Skin epidermis (tissue), 12 donors: ENCODE data around the gene SLC31A2.
A peak's percentile ranks its signal among the peaks of the same experiment; 100 is the strongest.

Experiments used
- H3K27ac ChIP-seq, 21 experiments: fragments of 200-600 bp; sonication (generic) in 11 of 21; one replicate each; pipeline ENCODE4 v1.5.0; 2020; ENCODE audit warnings: mild to moderate bottlenecking in 3 of 21, inconsistent platforms in 2 of 21, moderate library complexity in 2 of 21
- H3K4me3 ChIP-seq, 7 experiments: fragments of 200-600 bp; sonication (generic) in 2 of 7; one replicate each; pipeline ENCODE4 v1.5.0; 2020; ENCODE audit warnings: inconsistent platforms in 2 of 7, mild to moderate bottlenecking in 2 of 7, moderate library complexity in 1 of 7

SLC31A2 gene

GRCh38 chr9:113181165-113181564 lies 30.4 kb downstream of the SLC31A2 start:
- Histone ChIP-seq H3K4me3 (no peak overlapping the region), H3K27ac (no peak overlapping the region)

GRCh38 chr9:113183956-113184488 lies 33.2 kb downstream of the SLC31A2 start:
- Histone ChIP-seq H3K4me3 (no peak overlapping the region), H3K27ac (peak overlapping the region in 1 of 21 experiments; percentile 83)

GRCh38 chr9:113184539-113184938 lies 33.7 kb downstream of the SLC31A2 start:
- Histone ChIP-seq H3K4me3 (no peak overlapping the region), H3K27ac (peak overlapping the region in 6 of 21 experiments; percentile 16 to 83 (median 40))

GRCh38 chr9:113185271-113185670 lies 34.5 kb downstream of the SLC31A2 start:
- Histone ChIP-seq H3K27ac (peak overlapping the region in 5 of 21 experiments; percentile 16 to 83 (median 44)), H3K4me3 (no peak overlapping the region)

- Histone ChIP-seq H3K27ac (peak overlapping the region in 9 of 21 experiments; percentile 16 to 84 (median 74)), H3K4me3 (no peak overlapping the region)
Measured at GRCh38 chr9:113186137-113186755, 35.4 kb downstream of the SLC31A2 start.

- peak overlapping the region in 1 of 7 experiments; percentile 3 for H3K4me3 ChIP-seq
- H3K27ac ChIP-seq = peak overlapping the region in 18 of 21 experiments; percentile 12 to 84 (median 70)
Measured at GRCh38 chr9:113187929-113188595, 37.3 kb downstream of the SLC31A2 start.

GRCh38 chr9:113192455-113192854 lies 41.6 kb downstream of the SLC31A2 start:
- no peak overlapping the region for H3K27ac ChIP-seq

GRCh38 chr9:113199683-113200329 lies 49.0 kb downstream of the SLC31A2 start:
- Histone ChIP-seq H3K4me3 (no peak overlapping the region), H3K27ac (no peak overlapping the region)

More at GRCh38 chr9:113192455-113192854, 41.6 kb downstream of the SLC31A2 start:
- no peak overlapping the region for H3K4me3 ChIP-seq

- Histone ChIP-seq H3K4me3 (no peak overlapping the region), H3K27ac (no peak overlapping the region)
Measured at GRCh38 chr9:113205432-113205831, 54.6 kb downstream of the SLC31A2 start.

GRCh38 chr9:113205861-113206260 lies 55.1 kb downstream of the SLC31A2 start:
- Histone ChIP-seq H3K4me3 (no peak overlapping the region), H3K27ac (no peak overlapping the region)

- Histone ChIP-seq H3K4me3 (no peak overlapping the region), H3K27ac (peak overlapping the region in 4 of 21 experiments; percentile 11 to 67 (median 54))
Measured at GRCh38 chr9:113210815-113211214, 60.0 kb downstream of the SLC31A2 start.
